ENCODE data around the gene CDH4. TPM values are rescaled to one million over a fixed set of nuclear protein-coding genes. Genes with fewer than 3 reads are reported as not detected.

CDH4 gene
- total and polyA plus RNA-seq, 2 of the 8 experiments (the other 6 are each of a cell fraction or from before 2014, with no cell fraction given), result 4.3 to 7.9 TPM

GRCh38 chr20:61857884-61858283 lies 605.8 kb downstream of the CDH4 start:
- Histone ChIP-seq H2BK12ac (ENCODE audit: low read depth, low read length) (no peak overlapping the region), H2BK20ac (ENCODE audit: low read length) (no peak overlapping the region), H3K4me2 (ENCODE audit: insufficient read depth in 1 of 2, low read depth in 2 of 2, low read length in 2 of 2) (no peak overlapping the region)
- no peak for TF ChIP-seq TAF1 (IDR thresholded peaks at IDR 0.05; ENCODE audit: low read depth, low read length)
- no peak for TF ChIP-seq SP1 (IDR thresholded peaks at IDR 0.05; ENCODE audit: low read depth, low read length)

More at GRCh38 chr20:61857884-61858283, 605.8 kb downstream of the CDH4 start:
- no peaks in the 10 kb centered on the region for H3K27me3 ChIP-seq (replicated peaks in 1 of 4; ENCODE audit: control insufficient read depth in 3 of 4, extremely low read depth in 1 of 4, insufficient read depth in 3 of 4, low read length in 3 of 4)
- H4K91ac ChIP-seq (replicated peaks; ENCODE audit: insufficient read length, low read length), result no peak overlapping the region
- H3K14ac ChIP-seq (ENCODE audit: insufficient read length), result no peak overlapping the region
- no peaks in the 10 kb centered on the region; a peak in 1 of 4 replicates for H3K9me3 ChIP-seq (ENCODE audit: insufficient read depth in 2 of 2, low read depth in 1 of 2, low read length in 1 of 2)
- no peak overlapping the region for H3K23ac ChIP-seq (ENCODE audit: insufficient read length)
- WGBS, 2 experiments (ENCODE audit: extremely low coverage in 1 of 2, insufficient coverage in 1 of 2, insufficient read length in 1 of 2, insufficient replicate concordance in 2 of 2, low coverage in 1 of 2, low lambda C conversion rate in 2 of 2, missing lambda C conversion rate in 1 of 2), result 80% methylated on average over 1 of the region's 1 CpG; no CpG with 5 or more reads in 1 of the 2 experiments
- no peaks in the 10 kb centered on the region for H3K4me1 ChIP-seq (replicated peaks in 1 of 4; ENCODE audit: control insufficient read depth in 3 of 4, insufficient read depth in 4 of 4, low read length in 3 of 4)
- ChIA-PET CTCF (ENCODE audit: partially characterized antibody) (no interaction called here), POLR2A (ENCODE audit: partially characterized antibody) (interaction anchor here (0.7 kb wide), 1 partner anchor 11 kb away, joined by 3 read pairs; no protein-coding TSS in a partner anchor)
- H3K36me3 ChIP-seq (ENCODE audit: control insufficient read depth in 2 of 4, insufficient read depth in 4 of 4, low read length in 3 of 4), result no peaks in the 10 kb centered on the region
- no peak overlapping the region for H4K5ac ChIP-seq (ENCODE audit: insufficient read length, low read depth, low read length)
- H3K9ac ChIP-seq (replicated peaks in 1 of 4; ENCODE audit: extremely low read depth in 1 of 4, low read depth in 3 of 4, low read length in 3 of 4), result no peak overlapping the region
- H3K79me2 ChIP-seq (ENCODE audit: control insufficient read depth in 1 of 2, insufficient read depth in 2 of 2, low read length in 2 of 2), result no peaks in the 10 kb centered on the region
- no peak overlapping the region for H2AFZ ChIP-seq (ENCODE audit: low read length)
- no peak overlapping the region for H3K18ac ChIP-seq (ENCODE audit: extremely low read depth, low read length)
- peaks cover 8% of the 10 kb centered on the region; the same call in 1 of the 2 replicates for H3K23me2 ChIP-seq (ENCODE audit: low read depth, low read length)
- no peak overlapping the region for H3K4me3 ChIP-seq (ENCODE audit: extremely low read depth in 1 of 4, insufficient read depth in 2 of 4, low read depth in 3 of 4, low read length in 4 of 4)
- H3K4ac ChIP-seq (replicated peaks; ENCODE audit: insufficient read length, low read depth, low read length), result no peak overlapping the region
- no peaks in the 10 kb centered on the region; the same call in 1 of the 2 replicates for H3K79me1 ChIP-seq (ENCODE audit: low read depth, low read length)
- peaks cover 3 to 4% of the 10 kb centered on the region in 2 experiments for H4K20me1 ChIP-seq (replicated peaks in 1 of 2; ENCODE audit: control insufficient read depth in 1 of 2, insufficient read depth in 2 of 2, low read length in 2 of 2)
- H4K8ac ChIP-seq (ENCODE audit: extremely low read depth, insufficient read depth, low read length), result no peak overlapping the region
- H2BK5ac ChIP-seq (ENCODE audit: low read depth, low read length), result 0 out of 2 replicates have a peak overlapping the region, but pooled peaks have one; percentile 23
- DNase-seq (ENCODE audit: low read depth in 1 of 2, low spot score in 2 of 2) (no peak), FAIRE-seq (no peak)
- H3K56ac ChIP-seq (replicated peaks; ENCODE audit: insufficient read length, low read depth, low read length), result no peak overlapping the region
- peak overlapping the region; percentile 90; the same call in 1 of the 2 replicates for H2AK5ac ChIP-seq (ENCODE audit: low read depth, low read length)
- H2BK15ac ChIP-seq (ENCODE audit: low read length), result no peak overlapping the region
- H2BK120ac ChIP-seq (replicated peaks; ENCODE audit: low read depth, low read length), result no peak overlapping the region
- no peak overlapping the region for H3K27ac ChIP-seq (ENCODE audit: low read depth, low read length)

Measured in H1 (cell line).